H1 (cell line): ENCODE data around the gene HES1. TPM values are rescaled to one million over a fixed set of nuclear protein-coding genes. Genes with fewer than 3 reads are reported as not detected.
A peak's percentile ranks its signal among the peaks of the same experiment; 100 is the strongest.

ENCODE experiments used
- CTCF ChIA-PET: fragments of 300-600 bp; sonication (Branson Sonifier 250); formaldehyde crosslinking; loops from one replicate; lab custom pipeline; 2021; ENCODE audit not compliant: partially characterized antibody; lab: Charles Lee
- POLR2A ChIA-PET: fragments of 300-600 bp; sonication (Branson Sonifier 250); formaldehyde crosslinking; loops from one replicate; lab custom pipeline; 2021; ENCODE audit warnings: inconsistent platforms; ENCODE audit not compliant: partially characterized antibody; lab: Charles Lee
- DNase-seq, 2 experiments: peaks; one replicate each; pipeline versions ENCODE4 v3.0.0 to v3.0.0-alpha.2; 2010 to 2022; ENCODE audit warnings: low spot score in 2 of 2, low read depth in 1 of 2, mixed read lengths in 1 of 2
- FAIRE-seq: peaks from 2 replicates; lab custom pipeline; 2011; peaks lifted over from hg19 to GRCh38; lab: Jason Lieb, UNC
- H2AFZ ChIP-seq: 2 replicates; pipeline ENCODE4 v1.8.1; 2012; ENCODE audit warnings: low read length, inconsistent platforms
- H2AK5ac ChIP-seq: 2 replicates; pipeline ENCODE4 v1.6.1; 2013; ENCODE audit warnings: low read depth, low read length
- H2BK120ac ChIP-seq: replicated peaks from 2 replicates; pipeline ENCODE3; 2013; ENCODE audit warnings: low read depth, low read length, inconsistent platforms
- H2BK12ac ChIP-seq: 2 replicates; pipeline ENCODE4 v1.6.1; 2013; ENCODE audit warnings: low read depth, low read length
- H2BK15ac ChIP-seq: 2 replicates; pipeline ENCODE4 v1.6.1; 2013; ENCODE audit warnings: low read length
- H2BK20ac ChIP-seq: 2 replicates; pipeline ENCODE4 v1.6.1; 2013; ENCODE audit warnings: low read length
- H2BK5ac ChIP-seq: 2 replicates; pipeline ENCODE4 v1.6.1; 2013; ENCODE audit warnings: low read depth, low read length
- H3K14ac ChIP-seq: 2 replicates; pipeline ENCODE4 v1.6.1; 2013; ENCODE audit warnings: inconsistent platforms; ENCODE audit not compliant: insufficient read length
- H3K18ac ChIP-seq: 2 replicates; pipeline ENCODE4 v1.6.1; 2013; ENCODE audit warnings: low read length; ENCODE audit errors: extremely low read depth
- H3K23ac ChIP-seq: 2 replicates; pipeline ENCODE4 v1.6.1; 2013; ENCODE audit warnings: inconsistent platforms; ENCODE audit not compliant: insufficient read length
- H3K23me2 ChIP-seq: 2 replicates; pipeline ENCODE4 v1.6.1; 2013; ENCODE audit warnings: low read depth, low read length
- H3K27ac ChIP-seq: 2 replicates; pipeline ENCODE4 v1.6.1; 2011; ENCODE audit warnings: low read depth, low read length, inconsistent platforms
- H3K27me3 ChIP-seq, 4 experiments: replicated peaks in 1 of 4; 1 replicate in 1 of 4; 2 replicates in 3 of 4; pipeline versions ENCODE4 v1.6.1 to v1.8.1; 2011 to 2013; ENCODE audit warnings: low read length in 3 of 4, mild to moderate bottlenecking in 3 of 4, inconsistent platforms in 2 of 4, mixed read lengths in 2 of 4, moderate library complexity in 1 of 4; ENCODE audit not compliant: control insufficient read depth in 3 of 4, insufficient read depth in 3 of 4; ENCODE audit errors: extremely low read depth in 1 of 4
- H3K36me3 ChIP-seq, 4 experiments: 2 replicates each; pipeline versions ENCODE4 v1.6.1 to v1.8.1; 2011 to 2013; ENCODE audit warnings: mild to moderate bottlenecking in 4 of 4, low read length in 3 of 4, moderate library complexity in 2 of 4, control low read depth in 1 of 4, inconsistent platforms in 1 of 4; ENCODE audit not compliant: insufficient read depth in 4 of 4, control insufficient read depth in 2 of 4
- H3K4ac ChIP-seq: replicated peaks from 2 replicates; pipeline ENCODE3; 2013; ENCODE audit warnings: low read length, low read depth, mixed read lengths, inconsistent platforms; ENCODE audit not compliant: insufficient read length
- H3K4me1 ChIP-seq, 4 experiments: replicated peaks in 1 of 4; 1 replicate in 1 of 4; 2 replicates in 3 of 4; pipeline versions ENCODE4 v1.6.1 to v1.8.1; 2011 to 2013; ENCODE audit warnings: low read length in 3 of 4, inconsistent platforms in 2 of 4, mixed read lengths in 1 of 4; ENCODE audit not compliant: insufficient read depth in 4 of 4, control insufficient read depth in 3 of 4
- H3K4me2 ChIP-seq, 2 experiments: 2 replicates each; pipeline versions ENCODE4 v1.6.1 to v1.8.1; 2011 to 2013; ENCODE audit warnings: low read depth in 2 of 2, low read length in 2 of 2, control low read depth in 1 of 2, inconsistent platforms in 1 of 2, mild to moderate bottlenecking in 1 of 2; ENCODE audit not compliant: insufficient read depth in 1 of 2
- H3K4me3 ChIP-seq, 4 experiments: fragments of 200-600, 300-600 bp in 1 of 4; sonication (generic), shearing (Covaris generic), sonication (Bioruptor Twin) in 1 of 4; 2 replicates each; pipeline versions ENCODE4 v1.5.1 to v1.8.1; 2011 to 2016; ENCODE audit warnings: low read length in 4 of 4, low read depth in 3 of 4, control low read depth in 2 of 4, inconsistent platforms in 2 of 4, mild to moderate bottlenecking in 2 of 4, mixed read lengths in 1 of 4, moderate library complexity in 1 of 4; ENCODE audit not compliant: insufficient read depth in 2 of 4; ENCODE audit errors: extremely low read depth in 1 of 4
- H3K56ac ChIP-seq: replicated peaks from 2 replicates; pipeline ENCODE3; 2013; ENCODE audit warnings: low read depth, mild to moderate bottlenecking, mixed read lengths, low read length, inconsistent platforms; ENCODE audit not compliant: insufficient read length
- H3K79me1 ChIP-seq: 2 replicates; pipeline ENCODE4 v1.6.1; 2013; ENCODE audit warnings: low read depth, low read length, control low read depth
- H3K79me2 ChIP-seq, 2 experiments: 2 replicates each; pipeline versions ENCODE4 v1.6.1 to v1.8.1; 2012 to 2013; ENCODE audit warnings: low read length in 2 of 2, mild to moderate bottlenecking in 2 of 2, inconsistent platforms in 1 of 2; ENCODE audit not compliant: insufficient read depth in 2 of 2, control insufficient read depth in 1 of 2
- H3K9ac ChIP-seq, 4 experiments: replicated peaks in 1 of 4; 1 replicate in 1 of 4; 2 replicates in 3 of 4; pipeline versions ENCODE4 v1.6.1 to v1.8.1; 2011 to 2013; ENCODE audit warnings: low read depth in 3 of 4, low read length in 3 of 4, control low read depth in 2 of 4, mild to moderate bottlenecking in 2 of 4, moderate library complexity in 2 of 4, inconsistent platforms in 1 of 4; ENCODE audit errors: extremely low read depth in 1 of 4
- H3K9me3 ChIP-seq, 2 experiments: 2 replicates each; pipeline versions ENCODE4 v1.6.1 to v1.8.1; 2012 to 2013; ENCODE audit warnings: mild to moderate bottlenecking in 2 of 2, moderate library complexity in 2 of 2, control low read depth in 1 of 2, inconsistent platforms in 1 of 2, low read depth in 1 of 2, low read length in 1 of 2, mixed read lengths in 1 of 2; ENCODE audit not compliant: insufficient read depth in 2 of 2
- H4K20me1 ChIP-seq, 2 experiments: replicated peaks in 1 of 2; 2 replicates each; pipeline versions ENCODE3 to v1.8.1; 2011 to 2013; ENCODE audit warnings: inconsistent platforms in 2 of 2, low read length in 2 of 2, mild to moderate bottlenecking in 1 of 2; ENCODE audit not compliant: insufficient read depth in 2 of 2, control insufficient read depth in 1 of 2
- H4K5ac ChIP-seq: 2 replicates; pipeline ENCODE4 v1.6.1; 2013; ENCODE audit warnings: low read length, low read depth, mixed read lengths, inconsistent platforms; ENCODE audit not compliant: insufficient read length
- H4K8ac ChIP-seq: 2 replicates; pipeline ENCODE4 v1.8.0; 2013; ENCODE audit warnings: mild to moderate bottlenecking, moderate library complexity, low read length, inconsistent platforms; ENCODE audit not compliant: insufficient read depth; ENCODE audit errors: extremely low read depth
- H4K91ac ChIP-seq: replicated peaks from 2 replicates; pipeline ENCODE3; 2013; ENCODE audit warnings: low read length, mixed read lengths, inconsistent platforms; ENCODE audit not compliant: insufficient read length
- CBX8 ChIP-seq: fragments of 300-800, 300-1000 bp; sonication (generic); IDR thresholded peaks from 2 replicates; pipeline ENCODE4 v1.7.1; 2016; ENCODE audit warnings: low read depth, low read length, borderline replicate concordance
- CEBPB ChIP-seq: IDR thresholded peaks from 2 replicates; pipeline ENCODE4 v1.6.1; 2012; ENCODE audit warnings: low read depth, low read length
- FOSL1 ChIP-seq: IDR thresholded peaks from 2 replicates; pipeline ENCODE4 v1.6.1; 2011; ENCODE audit warnings: mild to moderate bottlenecking, low read depth, low read length, moderate library complexity; ENCODE audit not compliant: insufficient read depth
- GTF2F1 ChIP-seq: IDR thresholded peaks from 2 replicates; pipeline ENCODE4 v1.6.1; 2012; ENCODE audit warnings: low read depth, low read length, improper control_type of control experiment, borderline replicate concordance
- JUND ChIP-seq: IDR thresholded peaks from 2 replicates; pipeline ENCODE4 v1.6.1; 2011; ENCODE audit warnings: mild to moderate bottlenecking, improper control_type of control experiment, low read length
- NANOG ChIP-seq: IDR thresholded peaks from 2 replicates; pipeline ENCODE4 v1.6.1; 2011; ENCODE audit warnings: low read length, low read depth, mild to moderate bottlenecking, inconsistent platforms; ENCODE audit not compliant: insufficient read depth, poor library complexity, severe bottlenecking
- PHF8 ChIP-seq: fragments of 200-600 bp; sonication (generic); conservative IDR thresholded peaks from 2 replicates; pipeline ENCODE4 v1.7.1; 2012; ENCODE audit warnings: low read depth, mild to moderate bottlenecking, inconsistent platforms, low read length, moderate library complexity
- SIRT6 ChIP-seq: IDR thresholded peaks from one replicate; pipeline ENCODE4 v1.7.1; 2012; ENCODE audit warnings: low read length, inconsistent platforms
- SRF ChIP-seq: IDR thresholded peaks from 2 replicates; pipeline ENCODE4 v1.6.1; 2011; ENCODE audit warnings: mild to moderate bottlenecking, low read depth, low read length, moderate library complexity
- SUZ12 ChIP-seq: fragments of 200-600 bp; sonication (generic); IDR thresholded peaks from 2 replicates; pipeline ENCODE4 v1.6.1; 2012; ENCODE audit warnings: mild to moderate bottlenecking, inconsistent platforms, low read length, moderate library complexity, mixed read lengths
- YY1 ChIP-seq: IDR thresholded peaks from 2 replicates; pipeline ENCODE4 v1.6.1; 2011; ENCODE audit warnings: low read depth, mild to moderate bottlenecking, low read length
- WGBS, 2 experiments: shearing (Covaris generic) in 1 of 2; methylation state at CpG; one replicate each; pipeline versions ENCODE4 v1.1.6 to v1.1.7; 2013 to 2015; ENCODE audit warnings: low lambda C conversion rate in 2 of 2, mixed read lengths in 2 of 2, inconsistent platforms in 1 of 2, low coverage in 1 of 2, missing lambda C conversion rate in 1 of 2; ENCODE audit not compliant: insufficient replicate concordance in 2 of 2, insufficient coverage in 1 of 2, insufficient read length in 1 of 2; ENCODE audit errors: extremely low coverage in 1 of 2, missing lambda C conversion rate in 1 of 2; 5-methylcytosine and 5-hydroxymethylcytosine counted together
- polyA plus RNA-seq, 7 experiments: library from polyadenylated mRNA; depleted of rRNA in 3 of 7; stranded (reverse) in 5 of 7; unstranded in 2 of 7; fragments of >200 nt in 5 of 7; fragments of 200-250 nt in 2 of 7; gene quantifications; 1 replicate in 5 of 7; 2 replicates in 1 of 7; 4 replicates in 1 of 7; pipeline versions ENCODE4 v1.2.1 to v1.2.3, GENCODE V29; 2011 to 2013; ENCODE audit warnings: missing spikeins in 2 of 7, mixed read lengths in 2 of 7
- total RNA-seq: library from RNA; stranded (reverse); fragmentation: NEBNext Ultra II Directional; extraction: Animal tissue kit (Norgen Biotek cat#: 25700); gene quantifications from 2 replicates; pipeline ENCODE4 v1.2.1, GENCODE V29; 2021
- TF ChIP-seq, protein P1 (sequence below): IDR thresholded peaks from 2 replicates; pipeline ENCODE4 v1.6.1; 2011; ENCODE audit warnings: low read length, improper control_type of control experiment

Gene HES1
- total and polyA plus RNA-seq, 2 of the 8 experiments (the other 6 are each of a cell fraction or from before 2014, with no cell fraction given) = 7.9 to 12.9 TPM

DNA sequence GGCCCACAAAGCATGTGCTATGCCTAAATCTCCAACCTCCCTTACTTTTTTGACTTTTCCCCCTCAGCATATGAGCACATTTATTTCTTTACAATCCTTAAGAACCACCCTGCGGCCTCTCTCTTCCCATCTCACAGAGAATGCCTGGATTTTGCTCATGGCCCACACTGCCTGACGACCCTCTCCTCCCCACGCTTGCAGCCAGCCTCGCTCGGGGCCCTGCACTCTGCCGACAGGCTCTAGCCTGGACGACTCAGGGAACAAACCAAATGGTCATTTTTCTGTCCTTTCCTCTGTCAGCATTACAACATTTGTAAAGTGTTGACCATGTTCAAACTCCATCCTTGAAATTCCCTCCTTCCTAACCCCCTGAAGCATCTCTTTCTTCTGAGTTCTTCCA is 11.7 kb downstream of the HES1 start:
- Histone ChIP-seq H3K4me1 (peaks cover 0 to 1% (median under 1%) of the 10 kb centered on the region in 4 experiments; a peak in 2 of 7 replicates), H4K20me1 (no peaks in the 10 kb centered on the region), H2BK20ac (0 out of 2 replicates have a peak overlapping the region, but pooled peaks have one; percentile 10), H3K27me3 (peaks cover 0 to 3% (median 0%) of the 10 kb centered on the region in 4 experiments; a peak in 1 of 7 replicates), H3K56ac (no peak overlapping the region), H3K9me3 (no peaks in the 10 kb centered on the region), H4K91ac (no peak overlapping the region), H2BK12ac (no peak overlapping the region), H3K79me2 (no peaks in the 10 kb centered on the region), H4K8ac (no peak overlapping the region), H2BK5ac (no peak overlapping the region; the same call in 1 of the 2 replicates), H2AK5ac (no peak overlapping the region), H2AFZ (no peak overlapping the region), H2BK15ac (peak overlapping the region; percentile 53; the same call in 1 of the 2 replicates), H4K5ac (no peak overlapping the region), H2BK120ac (no peak overlapping the region), H3K4me3 (no peak overlapping the region), H3K18ac (no peak overlapping the region), H3K79me1 (no peaks in the 10 kb centered on the region), H3K4me2 (no peak overlapping the region), H3K23ac (no peak overlapping the region), H3K9ac (no peak overlapping the region), H3K27ac (no peak overlapping the region), H3K4ac (no peak overlapping the region), H3K23me2 (no peaks in the 10 kb centered on the region), H3K14ac (no peak overlapping the region), H3K36me3 (no peaks in the 10 kb centered on the region)
- ChIA-PET POLR2A (no interaction called here), CTCF (interaction anchor here (1.4 kb wide), 1 partner anchor 13 kb away, joined by 4 read pairs; no protein-coding TSS in a partner anchor)
- no peak for DNase-seq
- TF ChIP-seq FOSL1 (no peak), CEBPB (no peak), CBX8 (no peak), SRF (no peak), SIRT6 (no peak), SUZ12 (no peak), GTF2F1 (no peak), PHF8 (no peak), YY1 (no peak), JUND (no peak), NANOG (no peak)
- TF ChIP-seq, protein P1, sequence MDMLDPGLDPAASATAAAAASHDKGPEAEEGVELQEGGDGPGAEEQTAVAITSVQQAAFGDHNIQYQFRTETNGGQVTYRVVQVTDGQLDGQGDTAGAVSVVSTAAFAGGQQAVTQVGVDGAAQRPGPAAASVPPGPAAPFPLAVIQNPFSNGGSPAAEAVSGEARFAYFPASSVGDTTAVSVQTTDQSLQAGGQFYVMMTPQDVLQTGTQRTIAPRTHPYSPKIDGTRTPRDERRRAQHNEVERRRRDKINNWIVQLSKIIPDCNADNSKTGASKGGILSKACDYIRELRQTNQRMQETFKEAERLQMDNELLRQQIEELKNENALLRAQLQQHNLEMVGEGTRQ = no peak
- 81% methylated on average over 7 of the region's 7 CpGs; no CpG with 5 or more reads in 1 of the 2 experiments for WGBS, 2 experiments
- no peak for FAIRE-seq
